HG03103 (cell line): ENCODE results near the gene CATSPER4.

Experiments used
- ATAC-seq: cut with Tn5 transposase; IDR thresholded peaks from one replicate; pipeline ENCODE4 v1.9.1; 2021; ENCODE audit warnings: low read depth; ENCODE audit not compliant: unreplicated experiment

Gene CATSPER4

DNA sequence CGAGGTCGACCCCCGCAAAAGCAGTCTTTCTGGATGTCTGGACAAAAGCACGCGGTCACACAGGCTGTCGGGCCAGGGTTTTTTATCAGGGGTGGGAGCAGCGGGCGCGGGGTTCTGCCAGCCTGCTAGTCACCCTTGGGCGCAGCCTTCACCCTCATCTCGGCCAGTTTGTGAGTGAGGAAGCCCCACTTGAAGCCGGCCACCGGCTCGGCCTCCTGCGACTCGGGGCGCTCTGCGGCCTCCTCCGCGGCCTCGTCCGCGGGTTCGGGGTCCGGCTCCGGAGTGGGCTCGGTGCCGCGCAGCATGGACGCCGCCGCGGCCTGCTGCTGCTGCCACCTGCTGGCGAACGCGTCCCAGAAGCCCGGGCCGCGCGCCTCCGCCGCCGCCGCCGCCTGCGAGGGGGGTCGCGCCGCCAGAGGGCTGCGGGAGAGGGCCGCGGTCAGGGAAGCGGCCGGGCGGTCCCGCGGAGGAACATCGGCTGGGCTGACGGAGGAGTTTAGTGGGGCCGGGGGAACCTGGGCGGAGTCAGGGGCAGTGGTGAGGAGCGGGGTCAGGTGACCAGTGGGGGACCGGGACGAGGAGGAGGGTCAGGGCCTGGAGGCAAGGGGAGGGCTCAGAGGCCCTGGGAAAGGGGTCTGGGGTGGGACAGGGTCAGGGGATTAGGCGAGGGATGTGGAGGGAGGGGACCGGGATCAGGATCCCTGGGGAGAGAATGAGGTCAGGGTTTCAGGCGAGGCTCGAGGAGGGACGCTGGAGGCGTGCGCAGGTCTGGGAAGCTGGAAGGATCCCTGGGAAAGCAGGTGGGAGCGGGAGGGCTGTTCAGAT is 26.2 kb upstream of the CATSPER4 start:
- ATAC-seq, result no peak

DNA sequence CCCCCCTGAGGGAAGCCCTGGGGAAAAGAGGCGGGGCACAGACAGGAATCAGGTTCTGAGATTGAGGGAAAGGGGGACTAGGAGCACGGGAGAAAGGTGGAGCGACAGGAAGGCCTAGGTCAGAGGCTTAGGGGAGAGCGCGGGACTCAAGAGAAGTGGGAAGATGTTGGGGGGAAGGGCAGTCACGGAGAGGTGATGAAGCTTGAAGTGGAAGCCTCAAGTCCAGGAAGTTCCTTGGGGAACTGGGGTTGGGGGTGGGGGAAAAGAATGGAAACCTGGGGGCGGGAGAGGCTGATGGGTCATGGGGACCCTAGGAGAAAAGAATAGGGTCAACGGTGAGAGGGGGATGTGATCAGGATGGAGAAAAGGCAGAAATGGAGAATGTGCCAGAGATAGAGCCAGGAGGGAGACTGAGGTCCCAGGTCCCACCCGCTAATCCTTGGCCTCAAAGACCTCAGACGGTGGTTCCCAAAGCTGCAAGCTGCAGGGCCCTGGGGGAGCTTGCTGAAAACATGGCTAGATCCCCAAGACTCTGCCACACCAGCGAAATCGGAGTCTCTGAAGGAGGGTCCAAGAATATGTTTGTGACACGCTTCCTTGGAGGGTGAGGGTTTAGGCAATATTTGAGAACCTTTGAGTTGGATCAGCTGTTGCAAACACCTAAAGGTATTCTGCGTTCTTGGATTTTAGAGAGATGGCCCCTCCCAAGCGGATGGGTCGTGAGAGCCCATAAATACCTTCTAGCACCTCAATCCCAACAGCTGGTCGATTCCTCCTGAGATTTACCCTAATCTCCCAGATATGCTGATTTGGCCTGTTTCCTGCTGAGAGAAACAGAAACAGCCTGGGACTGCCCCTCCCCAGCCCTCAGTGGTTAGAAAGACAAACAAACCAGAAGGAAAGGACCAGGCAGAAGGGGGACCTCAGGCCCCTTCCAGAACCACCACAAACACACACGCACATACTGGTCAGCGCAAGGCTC is 25.2 kb upstream of the CATSPER4 start:
- ATAC-seq, result no peak

DNA sequence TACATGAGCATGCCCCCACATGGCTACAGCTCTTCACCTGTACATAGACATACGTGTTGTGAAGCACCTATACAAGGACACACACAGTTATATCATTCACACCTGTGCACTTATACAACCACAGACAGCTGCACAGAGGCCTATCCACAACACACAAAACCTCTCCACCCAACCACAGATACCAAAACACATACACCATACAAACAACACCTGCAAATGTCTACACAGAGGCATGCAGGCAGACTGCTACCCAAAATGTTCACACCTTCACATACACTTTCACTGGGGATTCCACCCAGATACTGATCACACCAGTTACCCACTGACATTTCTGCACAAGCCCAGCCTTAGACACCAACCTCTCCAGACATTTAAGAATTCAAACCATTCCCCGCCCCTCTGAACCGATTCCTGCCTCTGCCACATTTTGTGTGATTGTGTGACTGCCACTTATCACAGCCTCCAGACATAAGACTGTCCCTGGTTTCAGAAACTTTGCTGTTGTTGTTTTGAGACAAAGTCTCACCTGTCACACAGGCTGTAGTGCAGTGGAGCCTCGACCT is 23.6 kb upstream of the CATSPER4 start:
- ATAC-seq, result no peak

DNA sequence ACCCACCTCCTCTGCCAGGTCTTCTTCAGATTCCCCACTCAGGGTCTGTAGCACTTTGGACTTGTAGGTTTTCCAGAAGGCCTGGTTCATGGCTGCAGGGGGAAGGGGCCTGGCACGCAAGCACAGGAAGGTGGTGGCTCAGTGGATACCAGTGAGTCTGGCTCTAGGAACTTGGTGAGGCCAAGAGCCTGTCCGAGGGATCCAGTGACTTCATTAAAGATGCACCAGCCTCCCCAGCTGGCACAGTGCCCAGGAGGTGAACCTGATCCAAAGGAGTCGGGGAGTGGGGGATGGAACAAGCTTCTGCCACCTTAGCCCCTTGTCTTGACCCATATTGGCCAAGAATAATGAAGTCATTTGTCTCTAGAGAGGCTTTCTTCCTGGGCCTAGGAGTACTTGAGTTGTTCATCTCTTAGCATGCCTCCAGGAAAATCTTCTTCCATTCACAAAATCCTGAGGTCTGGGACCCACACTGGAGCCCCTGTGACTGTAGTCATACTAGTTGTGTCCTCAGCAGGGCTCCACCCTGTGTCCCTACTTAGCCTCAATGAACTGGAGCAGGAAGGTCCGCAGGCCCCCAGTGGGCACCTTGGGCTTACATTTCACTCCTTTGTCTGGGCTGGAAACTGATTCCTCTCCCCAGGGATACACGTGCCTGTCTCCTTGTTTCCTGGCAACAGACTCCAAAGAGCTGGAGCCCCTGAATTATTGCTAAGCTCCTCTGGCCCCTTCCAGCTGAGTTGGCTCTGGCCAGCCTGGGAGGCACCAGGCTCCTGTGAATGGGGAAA is 21.8 kb upstream of the CATSPER4 start, which contains the start of gene C1orf232:
TSS of gene C1orf232 (minus strand) at position 554 of the 788 bp plus-strand sequence. CDS start at position 90, 464 bp downstream.
- ATAC-seq, result no peak

DNA sequence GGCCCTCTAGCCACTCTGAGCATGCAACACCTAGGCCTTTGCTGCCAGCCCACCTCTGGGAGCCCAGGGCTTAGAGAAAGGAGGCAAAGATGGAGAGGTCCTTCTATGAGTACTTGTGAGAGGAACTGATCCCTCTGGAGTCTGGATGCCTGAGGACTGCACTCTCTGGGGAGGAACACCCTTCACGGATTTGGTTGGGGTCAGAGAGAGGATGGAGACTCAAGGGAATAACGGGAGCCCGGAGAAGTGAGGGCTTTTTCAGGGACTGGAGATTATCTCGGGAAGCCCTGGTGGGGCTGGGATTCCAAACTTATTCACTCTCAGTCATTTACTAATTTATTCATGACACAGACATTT is 21.2 kb upstream of the CATSPER4 start:
- no peak for ATAC-seq

DNA sequence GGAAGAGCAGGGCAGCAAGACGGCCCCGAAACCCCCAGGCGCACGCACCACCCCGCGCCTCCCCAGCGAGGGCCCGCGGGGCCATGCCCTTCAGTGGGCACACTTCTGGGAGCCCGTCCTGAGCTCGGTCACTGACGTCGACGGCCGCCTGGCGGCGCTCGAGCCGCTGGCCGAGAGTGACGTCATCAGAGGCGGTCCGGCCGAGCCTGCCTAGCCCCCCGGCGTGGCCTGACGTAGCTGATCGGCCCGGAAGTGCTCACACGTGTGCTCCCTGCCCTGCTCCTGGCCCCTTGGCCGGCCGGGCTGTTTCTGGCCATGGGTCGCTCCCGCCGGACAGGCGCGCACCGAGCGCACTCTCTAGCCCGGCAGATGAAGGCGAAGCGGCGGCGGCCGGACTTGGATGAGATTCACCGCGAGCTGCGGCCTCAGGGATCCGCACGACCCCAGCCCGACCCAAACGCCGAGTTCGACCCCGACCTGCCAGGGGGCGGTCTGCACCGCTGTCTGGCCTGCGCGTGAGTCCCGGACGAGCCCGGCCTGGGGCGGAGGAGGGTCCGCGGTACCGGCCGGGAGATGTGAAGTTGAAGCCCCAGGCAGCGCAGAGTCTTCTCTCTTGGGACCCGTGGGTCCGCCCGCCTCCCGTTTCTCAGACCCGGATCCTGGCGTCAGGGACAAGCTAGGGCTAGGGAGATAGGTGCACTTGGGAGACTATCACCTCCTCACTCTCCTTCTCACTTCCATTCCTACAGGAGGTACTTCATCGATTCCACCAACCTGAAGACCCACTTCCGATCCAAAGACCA is 20.5 kb upstream of the CATSPER4 start, which contains the start of gene ZNF593:
TSS of gene ZNF593 (plus strand) at position 240 of the 803 bp plus-strand sequence. CDS start at position 316, 76 bp downstream.
- peak; percentile 90 for ATAC-seq

DNA sequence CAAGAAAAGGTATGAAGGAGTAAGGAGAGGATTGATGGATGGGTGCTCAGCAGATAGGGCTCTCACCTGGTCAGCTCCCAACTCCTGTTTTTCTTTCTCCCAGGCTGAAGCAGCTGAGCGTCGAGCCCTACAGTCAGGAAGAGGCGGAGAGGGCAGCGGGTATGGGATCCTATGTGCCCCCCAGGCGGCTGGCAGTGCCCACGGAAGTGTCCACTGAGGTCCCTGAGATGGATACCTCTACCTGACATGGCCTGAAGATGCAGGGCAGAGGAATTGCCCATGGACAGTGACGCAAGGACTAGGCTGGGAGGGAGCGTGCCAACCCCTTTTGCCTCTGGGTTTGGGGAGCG is 20.0 kb upstream of the CATSPER4 start:
- no peak for ATAC-seq

DNA sequence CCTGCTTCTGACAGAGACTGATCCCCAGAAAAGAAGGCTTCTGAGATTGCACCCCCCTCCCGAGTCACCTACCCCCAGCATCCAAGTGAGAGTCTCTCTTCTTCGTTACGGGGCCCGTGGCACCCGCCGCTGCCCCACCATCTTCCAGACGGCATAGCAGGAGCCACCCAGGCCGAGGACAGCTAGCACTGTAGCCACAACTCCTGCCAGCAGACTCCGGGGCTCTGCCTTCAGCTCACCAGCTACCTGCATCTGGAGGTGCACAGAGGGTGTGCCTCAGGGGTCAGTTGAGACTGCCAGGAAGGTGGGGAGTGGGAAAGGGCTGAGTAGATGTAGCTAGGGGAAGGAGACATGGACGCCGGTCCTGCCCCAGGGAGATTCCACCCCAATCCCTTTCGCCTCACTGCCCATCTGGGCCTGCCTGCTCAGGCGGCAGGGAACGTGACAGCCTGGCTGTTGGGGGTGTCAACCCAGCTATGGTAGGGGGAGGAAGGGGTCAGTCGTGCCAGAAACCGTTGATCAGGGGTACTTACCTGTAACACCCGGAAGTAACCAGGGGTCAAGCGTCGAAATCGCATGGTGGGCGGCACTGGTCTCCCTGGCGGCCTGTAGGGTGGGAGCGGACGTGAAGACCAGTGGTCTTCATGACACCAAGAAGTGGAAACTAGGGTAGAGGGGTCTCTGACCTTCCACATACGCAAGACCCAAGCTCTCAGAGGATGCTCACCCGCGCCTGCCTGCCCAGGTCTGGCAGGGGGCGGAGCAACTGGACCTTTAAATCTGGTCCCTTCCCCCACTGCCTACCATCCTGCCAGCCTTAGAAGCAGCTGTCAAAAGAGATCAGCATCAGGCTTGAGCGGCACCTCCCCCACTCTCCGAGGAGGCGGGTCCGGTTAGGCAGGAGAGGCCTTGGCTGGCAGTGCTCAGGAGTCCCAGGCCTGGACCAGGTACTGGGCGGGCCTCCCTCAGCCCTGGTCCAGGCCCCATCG is 19.0 kb upstream of the CATSPER4 start, which contains the start of gene ZNF593OS:
TSS of gene ZNF593OS (minus strand) at position 749 of the 989 bp plus-strand sequence. CDS start at position 578, 171 bp downstream.
- ATAC-seq, result no peak

DNA sequence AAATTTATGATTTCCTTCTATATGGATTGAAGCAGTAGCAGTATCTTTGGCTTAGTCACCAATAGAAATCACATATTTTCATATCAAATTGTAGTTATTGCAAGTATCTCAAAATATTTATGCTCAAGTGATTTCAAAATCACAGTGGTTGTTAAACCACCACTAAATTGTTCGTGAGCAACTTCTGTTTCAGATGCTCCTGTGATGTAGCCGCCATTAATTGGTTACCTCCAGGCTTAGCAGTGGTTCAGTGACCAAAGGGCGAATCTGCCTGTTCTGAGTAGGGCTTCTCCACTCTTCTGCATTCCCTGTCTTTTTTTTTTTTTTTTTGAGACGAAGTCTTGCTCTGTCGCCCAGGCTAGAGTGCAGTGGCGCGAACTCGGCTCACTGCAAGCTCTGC is 15.1 kb upstream of the CATSPER4 start:
- ATAC-seq, result no peak

DNA sequence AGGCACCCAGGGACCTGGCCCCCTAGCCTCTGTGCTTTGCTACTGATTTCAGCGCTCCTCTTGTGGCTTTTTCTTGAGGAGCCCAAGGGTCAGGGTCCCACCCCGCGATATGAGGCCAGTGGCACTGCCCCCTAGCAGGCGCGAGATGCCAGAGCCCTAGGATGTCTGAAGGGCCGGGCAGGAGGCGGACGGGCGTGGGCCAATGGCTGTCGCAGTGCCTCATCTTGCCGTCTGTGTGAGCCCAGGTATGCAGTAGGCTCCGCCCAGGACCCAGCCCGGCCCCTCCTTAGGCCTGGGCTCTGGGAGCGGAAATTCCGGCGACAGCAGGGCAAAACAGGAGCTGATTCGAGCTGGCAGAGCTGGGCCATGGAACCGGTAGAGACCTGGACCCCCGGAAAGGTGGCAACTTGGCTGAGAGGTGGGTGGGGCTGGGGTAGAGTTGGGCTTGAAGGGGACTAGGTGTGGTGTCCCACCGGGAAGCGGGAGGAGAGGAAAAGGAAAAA is 13.2 kb upstream of the CATSPER4 start, which contains the start of gene CNKSR1:
TSS of gene CNKSR1 (plus strand) at position 310 of the 503 bp plus-strand sequence. CDS start at position 367, 57 bp downstream.
- peak; percentile 52 for ATAC-seq

DNA sequence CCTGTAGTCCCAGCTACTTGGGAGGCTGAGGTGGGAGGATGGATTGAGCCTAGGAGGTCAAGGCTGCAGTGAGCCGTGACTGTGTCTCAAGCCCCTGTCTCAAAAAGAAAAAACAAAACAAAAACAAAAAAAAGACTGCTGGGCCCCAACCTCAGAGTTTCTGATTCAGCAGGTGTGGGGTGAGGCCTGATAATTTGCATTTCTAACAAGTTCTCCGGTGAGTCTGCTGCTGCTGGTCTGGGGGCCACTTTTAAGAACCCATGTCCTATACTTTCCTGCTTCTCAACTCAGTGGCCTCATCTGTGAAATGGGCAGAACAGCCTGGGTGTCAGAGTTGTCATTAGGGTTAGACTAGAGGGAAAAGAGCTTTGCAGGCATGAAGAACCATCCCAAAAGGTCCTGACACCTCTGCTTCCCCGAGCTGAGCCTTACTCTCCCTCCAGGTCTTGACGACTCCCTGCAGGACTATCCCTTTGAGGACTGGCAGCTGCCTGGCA is 10.3 kb upstream of the CATSPER4 start:
- no peak for ATAC-seq

DNA sequence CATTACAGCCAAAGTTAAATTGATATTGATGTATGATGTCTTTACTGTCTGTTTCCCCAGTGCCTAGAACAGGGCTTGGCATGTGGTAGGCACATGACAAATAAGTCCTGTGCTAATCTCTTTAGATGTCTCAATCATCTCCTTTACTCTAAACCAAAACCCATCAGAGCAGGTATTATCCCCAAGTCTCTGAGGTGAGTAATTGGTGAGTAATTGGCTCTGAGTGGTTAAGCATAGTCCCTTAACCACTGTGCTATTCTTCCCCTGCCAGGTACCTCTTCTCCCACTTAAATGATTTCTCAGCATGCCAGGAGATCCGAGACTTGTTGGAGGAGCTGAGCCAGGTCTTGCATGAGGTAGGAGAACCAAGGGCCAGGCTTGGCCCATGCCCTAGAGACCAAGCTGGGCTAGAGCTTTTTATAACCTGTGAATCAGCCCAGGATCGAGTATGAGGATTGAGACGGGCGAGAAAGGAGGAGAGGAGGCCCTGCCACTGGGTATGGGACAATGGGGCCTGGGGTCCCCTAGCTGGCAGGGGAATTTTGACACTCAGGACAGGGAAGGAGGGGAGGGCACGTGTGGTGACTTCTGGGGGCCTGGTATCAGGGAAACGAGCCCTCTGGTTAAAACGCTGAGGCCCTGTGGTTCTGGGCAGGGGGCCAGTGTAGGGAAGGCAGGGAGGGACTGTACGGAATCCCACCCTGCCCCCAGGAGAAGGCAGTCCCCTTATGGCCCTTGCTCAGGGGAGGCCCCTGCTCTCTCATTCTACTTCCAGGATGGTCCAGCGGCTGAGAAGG is 8.6 kb upstream of the CATSPER4 start:
- no peak for ATAC-seq

DNA sequence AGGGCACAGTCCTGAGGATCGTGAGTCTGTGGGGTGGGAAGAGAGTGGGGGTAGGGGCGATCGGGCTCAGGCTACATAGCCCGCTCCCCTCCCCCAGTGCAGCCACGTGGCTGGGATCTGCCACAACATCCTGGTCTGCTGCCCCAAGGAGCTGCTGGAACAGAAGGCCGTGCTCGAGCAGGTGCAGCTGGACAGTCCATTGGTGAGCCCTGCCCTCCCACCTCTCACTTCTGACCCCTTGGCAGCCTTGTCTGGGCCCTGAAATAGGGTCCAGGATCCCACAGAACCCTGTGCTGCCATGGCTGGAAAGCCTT is 8.1 kb upstream of the CATSPER4 start:
- ATAC-seq, result no peak

DNA sequence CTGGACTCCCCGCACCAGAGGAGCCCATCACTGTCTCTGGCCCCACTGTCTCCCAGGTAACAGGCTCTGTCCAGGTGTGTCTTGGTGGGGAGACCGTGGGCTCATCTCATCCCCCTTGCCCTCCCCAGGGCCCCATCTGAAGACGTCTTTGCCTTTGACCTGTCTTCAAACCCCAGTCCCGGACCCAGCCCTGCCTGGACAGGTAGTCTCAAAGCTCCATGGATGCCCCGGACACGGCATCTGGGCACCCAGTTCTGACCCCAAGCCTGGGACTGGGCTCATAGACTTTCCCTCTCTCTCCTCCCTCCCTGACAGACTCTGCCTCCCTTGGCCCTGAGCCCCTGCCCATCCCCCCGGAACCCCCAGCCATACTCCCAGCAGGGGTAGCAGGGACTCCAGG is 6.3 kb upstream of the CATSPER4 start:
- no peak for ATAC-seq

DNA sequence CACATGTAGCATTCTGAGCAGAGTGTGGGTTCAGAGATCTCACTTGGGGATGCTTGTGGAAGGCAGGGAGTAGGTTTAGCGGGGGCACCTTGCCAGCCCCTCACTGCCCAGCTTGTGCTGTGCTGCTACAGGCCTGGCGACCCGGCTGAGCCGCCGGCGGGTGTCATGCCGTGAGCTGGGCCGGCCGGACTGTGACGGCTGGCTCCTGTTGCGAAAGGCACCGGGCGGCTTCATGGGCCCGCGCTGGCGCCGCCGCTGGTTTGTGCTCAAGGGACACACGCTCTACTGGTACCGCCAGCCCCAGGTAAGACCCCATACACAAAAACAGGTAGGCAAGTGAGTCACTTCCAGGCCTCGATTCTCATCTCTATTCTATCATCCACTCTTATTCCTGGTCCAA is 5.5 kb upstream of the CATSPER4 start:
- ATAC-seq, result no peak

DNA sequence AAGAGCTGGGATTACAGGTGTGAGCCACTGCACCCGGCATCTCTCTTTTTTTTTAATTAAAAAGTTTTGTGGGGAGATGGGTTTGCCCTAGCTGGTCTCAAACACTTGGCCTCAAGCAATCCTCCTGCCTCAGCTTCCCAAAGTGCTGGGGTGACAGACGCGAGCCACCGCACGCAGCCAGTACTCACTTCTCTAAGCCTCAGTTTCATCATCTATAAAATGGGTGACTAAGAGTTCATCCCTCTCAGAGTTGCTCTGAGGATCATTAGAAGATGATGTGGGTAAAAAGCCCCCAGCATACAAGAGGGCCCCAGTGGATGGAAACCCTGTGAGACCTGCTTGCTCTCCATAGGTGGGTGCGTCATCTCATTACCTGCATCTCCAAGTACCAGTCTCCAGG is 2.5 kb upstream of the CATSPER4 start:
- ATAC-seq, result no peak

DNA sequence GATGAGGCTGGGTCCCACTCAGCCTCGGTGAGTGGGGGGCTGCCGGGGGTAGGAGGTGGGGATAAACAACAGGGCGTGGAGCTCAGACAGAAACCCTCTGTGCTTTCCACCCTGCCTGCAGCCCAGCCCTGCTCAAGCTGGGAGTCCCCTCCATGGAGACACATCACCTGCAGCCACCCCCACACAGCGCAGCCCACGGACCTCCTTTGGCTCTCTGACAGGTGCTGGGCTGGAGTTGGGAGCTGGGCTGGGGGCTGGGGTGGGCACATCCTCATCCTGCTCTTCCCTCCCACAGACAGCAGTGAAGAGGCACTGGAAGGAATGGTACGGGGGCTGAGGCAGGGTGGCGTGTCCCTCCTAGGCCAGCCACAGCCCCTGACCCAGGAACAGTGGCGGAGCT is 1.9 kb upstream of the CATSPER4 start:
- no peak for ATAC-seq
